Nephron (organoid): ENCODE data around the gene ESYT2.
A peak's percentile ranks its signal among the peaks of the same experiment; 100 is the strongest.

Experiments
- H3K27ac Mint-ChIP-seq, 3 experiments: 2 replicates each; pipeline ENCODE4 v1.8.0; 2020; ENCODE audit warnings: mixed read lengths in 3 of 3, mild to moderate bottlenecking in 2 of 3, moderate library complexity in 1 of 3
- H3K27me3 Mint-ChIP-seq: 2 replicates; pipeline ENCODE4 v1.8.0; 2021; ENCODE audit warnings: low read depth, mild to moderate bottlenecking, moderate library complexity, mixed read lengths
- H3K36me3 Mint-ChIP-seq: 2 replicates; pipeline ENCODE4 v1.8.0; 2020; ENCODE audit warnings: low read depth, mixed read lengths
- H3K4me1 Mint-ChIP-seq: 2 replicates; pipeline ENCODE4 v1.8.0; 2020; ENCODE audit warnings: mixed read lengths
- H3K4me3 Mint-ChIP-seq, 3 experiments: 2 replicates each; pipeline ENCODE4 v1.8.0; 2020; ENCODE audit warnings: mild to moderate bottlenecking in 3 of 3, mixed read lengths in 3 of 3, moderate library complexity in 2 of 3
- H3K9me3 Mint-ChIP-seq: 2 replicates; pipeline ENCODE4 v1.8.0; 2020; ENCODE audit warnings: mixed read lengths
- TF ChIP-seq, protein P1 (sequence below), 3 experiments: fragments of 200-600 bp; sonication (generic); IDR thresholded peaks; one replicate each; pipeline ENCODE4 v1.5.0; 2021; ENCODE audit warnings: antibody characterized with exemption in 3 of 3; ENCODE audit not compliant: unreplicated experiment in 3 of 3

ESYT2 gene

DNA sequence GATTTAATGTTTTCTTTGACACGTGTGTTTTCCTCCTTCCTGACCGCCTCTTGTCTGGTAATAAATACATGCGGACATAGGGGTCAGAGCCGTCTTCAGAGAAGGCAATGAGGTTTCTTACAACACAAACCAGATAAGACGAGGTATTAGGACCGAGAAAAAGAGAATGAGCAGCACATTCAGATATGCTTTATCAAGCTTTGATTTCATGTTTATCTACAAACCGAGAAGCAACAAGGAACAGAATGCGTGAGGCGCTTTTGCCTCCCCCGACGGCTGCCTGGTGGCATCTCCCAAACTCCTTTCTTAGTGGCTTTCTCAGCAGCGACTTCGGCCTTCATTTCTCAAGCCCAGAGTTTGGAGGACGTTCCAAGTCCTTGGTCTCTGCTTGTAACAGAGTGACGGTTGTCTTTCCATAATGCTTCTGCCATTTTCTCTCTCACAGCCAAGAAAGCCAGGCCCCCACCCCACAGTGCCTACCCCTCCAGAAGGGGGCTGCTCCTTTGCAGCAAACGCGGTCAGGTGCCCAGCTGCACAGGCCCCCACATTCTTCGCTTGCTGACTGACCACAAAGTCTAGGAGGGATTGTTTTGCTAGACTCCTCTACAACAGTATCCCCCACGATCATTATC is 92.1 kb downstream of the ESYT2 start:
- TF ChIP-seq, protein P1, sequence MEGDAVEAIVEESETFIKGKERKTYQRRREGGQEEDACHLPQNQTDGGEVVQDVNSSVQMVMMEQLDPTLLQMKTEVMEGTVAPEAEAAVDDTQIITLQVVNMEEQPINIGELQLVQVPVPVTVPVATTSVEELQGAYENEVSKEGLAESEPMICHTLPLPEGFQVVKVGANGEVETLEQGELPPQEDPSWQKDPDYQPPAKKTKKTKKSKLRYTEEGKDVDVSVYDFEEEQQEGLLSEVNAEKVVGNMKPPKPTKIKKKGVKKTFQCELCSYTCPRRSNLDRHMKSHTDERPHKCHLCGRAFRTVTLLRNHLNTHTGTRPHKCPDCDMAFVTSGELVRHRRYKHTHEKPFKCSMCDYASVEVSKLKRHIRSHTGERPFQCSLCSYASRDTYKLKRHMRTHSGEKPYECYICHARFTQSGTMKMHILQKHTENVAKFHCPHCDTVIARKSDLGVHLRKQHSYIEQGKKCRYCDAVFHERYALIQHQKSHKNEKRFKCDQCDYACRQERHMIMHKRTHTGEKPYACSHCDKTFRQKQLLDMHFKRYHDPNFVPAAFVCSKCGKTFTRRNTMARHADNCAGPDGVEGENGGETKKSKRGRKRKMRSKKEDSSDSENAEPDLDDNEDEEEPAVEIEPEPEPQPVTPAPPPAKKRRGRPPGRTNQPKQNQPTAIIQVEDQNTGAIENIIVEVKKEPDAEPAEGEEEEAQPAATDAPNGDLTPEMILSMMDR (IDR thresholded peaks at IDR 0.05; ENCODE audit: unreplicated experiment in 3 of 3) = no peak
- peaks cover 55% of the 10 kb centered on the region for H3K36me3 Mint-ChIP-seq
- H3K27me3 Mint-ChIP-seq = no peaks in the 10 kb centered on the region
- no peaks in the 10 kb centered on the region for H3K4me1 Mint-ChIP-seq
- no peaks in the 10 kb centered on the region for H3K9me3 Mint-ChIP-seq
- H3K4me3 Mint-ChIP-seq = no peak overlapping the region
- peak overlapping the region; percentile 12 to 94 (median 79) for H3K27ac Mint-ChIP-seq

DNA sequence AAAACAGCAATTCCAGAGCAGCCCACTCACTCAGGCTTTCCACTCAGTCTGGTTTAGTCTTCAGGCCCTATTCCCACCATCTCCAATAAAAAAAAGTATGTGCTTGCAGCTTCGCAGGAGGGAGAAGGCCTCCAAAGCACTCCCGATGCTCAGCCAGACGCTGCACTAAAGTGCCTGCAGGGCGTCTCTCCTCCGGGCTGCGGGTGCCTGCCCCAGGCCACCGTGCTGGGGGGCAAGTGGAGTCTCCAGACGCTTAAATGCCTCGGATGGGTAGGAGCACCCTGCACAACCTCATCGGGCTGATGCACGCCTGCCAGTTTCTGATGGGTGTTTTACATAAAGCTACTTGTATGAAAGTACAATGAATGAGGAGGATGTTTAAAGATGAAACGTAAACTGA is 93.4 kb downstream of the ESYT2 start:
- Mint-ChIP-seq H3K9me3 (no peaks in the 10 kb centered on the region), H3K27me3 (no peaks in the 10 kb centered on the region), H3K36me3 (peaks cover 51% of the 10 kb centered on the region), H3K4me3 (no peak overlapping the region), H3K27ac (peak overlapping the region in 1 of 3 experiments; percentile 65), H3K4me1 (peaks cover under 1% of the 10 kb centered on the region)
- TF ChIP-seq, protein P1 (IDR thresholded peaks at IDR 0.05; ENCODE audit: unreplicated experiment in 3 of 3) = no peak

DNA sequence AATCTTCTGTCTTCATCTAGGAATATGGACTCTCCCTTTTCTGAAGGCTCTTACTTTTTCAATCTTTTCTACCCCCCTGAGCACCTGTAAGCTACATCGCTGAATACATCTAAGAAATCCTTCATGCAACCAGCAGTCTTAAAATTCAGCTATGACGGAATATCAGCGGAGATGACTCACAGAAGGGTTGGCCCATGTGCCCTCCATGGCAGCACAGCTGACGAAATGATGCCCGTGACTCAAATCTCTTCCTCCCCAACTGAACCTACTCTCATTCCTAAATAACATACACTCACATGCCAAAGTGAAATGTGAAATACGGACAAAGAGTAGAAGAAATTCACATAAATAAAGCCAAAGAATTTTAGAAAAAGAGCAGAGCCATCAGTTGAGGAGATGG is 94.4 kb downstream of the ESYT2 start:
- Mint-ChIP-seq H3K9me3 (no peaks in the 10 kb centered on the region), H3K36me3 (peaks cover 48% of the 10 kb centered on the region), H3K27me3 (no peaks in the 10 kb centered on the region), H3K4me1 (peaks cover 9% of the 10 kb centered on the region), H3K4me3 (no peak overlapping the region), H3K27ac (no peak overlapping the region)
- TF ChIP-seq, protein P1 (IDR thresholded peaks at IDR 0.05; ENCODE audit: unreplicated experiment in 3 of 3) = no peak

DNA sequence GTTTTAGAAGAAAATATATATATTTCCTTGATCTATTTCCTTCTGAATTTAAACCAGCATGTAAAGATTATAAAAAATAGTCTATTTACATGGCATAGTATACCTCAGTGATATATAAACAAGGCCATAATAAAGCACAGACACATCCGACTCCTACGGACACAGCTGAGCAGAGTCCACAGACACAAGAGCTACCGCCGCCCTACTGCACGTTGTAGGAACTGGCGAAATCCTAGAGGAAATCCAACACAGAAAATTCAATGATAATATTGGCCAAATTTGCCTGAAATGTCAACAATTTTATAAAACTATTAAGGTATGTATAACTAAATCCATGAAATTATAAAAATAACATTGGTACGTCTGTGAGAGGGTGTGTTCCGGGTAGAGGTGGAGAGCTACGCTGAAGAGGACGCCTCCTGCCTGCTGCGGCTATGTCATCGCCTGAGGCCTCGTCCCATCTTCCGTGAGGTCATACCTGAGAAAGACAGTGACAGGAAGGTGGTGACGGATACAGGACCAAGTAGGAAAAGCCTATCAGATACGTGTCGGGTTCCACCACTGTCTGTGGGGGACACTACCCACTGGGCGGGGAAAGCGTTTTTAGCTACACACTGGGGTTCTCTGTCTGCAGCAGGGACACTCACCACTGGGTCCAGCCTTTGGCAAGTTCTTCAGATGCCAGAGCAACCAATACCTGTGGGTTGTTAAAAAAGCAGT is 95.4 kb downstream of the ESYT2 start:
- TF ChIP-seq, protein P1 (IDR thresholded peaks at IDR 0.05; ENCODE audit: unreplicated experiment in 3 of 3) = no peak
- Mint-ChIP-seq H3K4me3 (no peak overlapping the region), H3K4me1 (peaks cover 9% of the 10 kb centered on the region), H3K36me3 (peaks cover 49% of the 10 kb centered on the region), H3K27ac (no peak overlapping the region), H3K27me3 (no peaks in the 10 kb centered on the region), H3K9me3 (no peaks in the 10 kb centered on the region)

DNA sequence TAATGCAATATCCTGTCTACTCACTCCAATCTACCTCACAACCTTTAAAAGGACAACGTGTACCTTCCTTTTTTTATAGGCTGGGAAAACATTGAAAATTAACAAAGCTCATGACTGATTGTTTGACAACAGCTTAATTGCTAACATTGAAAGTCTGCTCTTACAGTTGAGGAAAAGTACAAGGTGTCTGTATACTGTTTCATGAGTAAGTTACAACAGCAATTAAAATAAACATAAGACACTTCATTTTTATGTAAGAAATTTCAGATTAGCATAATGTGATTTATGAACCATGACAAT is 96.1 kb downstream of the ESYT2 start:
- H3K4me3 Mint-ChIP-seq = no peak overlapping the region
- TF ChIP-seq, protein P1 (IDR thresholded peaks at IDR 0.05; ENCODE audit: unreplicated experiment in 3 of 3) = no peak
- peaks cover 9% of the 10 kb centered on the region for H3K4me1 Mint-ChIP-seq
- no peaks in the 10 kb centered on the region for H3K27me3 Mint-ChIP-seq
- no peak overlapping the region for H3K27ac Mint-ChIP-seq
- H3K36me3 Mint-ChIP-seq = peaks cover 42% of the 10 kb centered on the region
- H3K9me3 Mint-ChIP-seq = no peaks in the 10 kb centered on the region
